ENCODE measurements around the gene C4B.
"Not testable (repeated sequence)": the region's sequence is repeated elsewhere in the genome, so short reads cannot be mapped to it uniquely, and the experiment has no call there.

C4B gene

DNA sequence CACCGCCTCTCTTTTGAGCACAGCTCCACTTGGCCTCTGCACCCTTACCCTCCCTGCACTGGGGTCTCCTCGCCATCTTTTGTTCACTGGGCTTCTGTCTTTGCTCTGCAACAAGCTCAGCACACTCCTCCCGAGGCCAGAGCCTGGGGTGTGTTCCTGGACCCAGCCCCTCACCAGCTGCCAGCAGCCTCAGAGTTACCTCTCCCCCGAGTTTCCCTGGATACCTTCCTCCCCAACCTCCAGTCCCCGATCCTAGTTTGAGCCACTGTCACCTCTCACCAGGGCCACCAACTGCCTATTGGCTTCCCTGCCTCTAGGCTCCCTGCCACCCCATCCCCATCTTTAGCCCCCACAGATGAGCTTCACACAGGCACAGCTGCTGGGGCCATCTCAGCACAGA is 36.0 kb downstream of the C4B start:
- no peak overlapping the region for H3K4me3 ChIP-seq
- TF ChIP-seq, protein P1, sequence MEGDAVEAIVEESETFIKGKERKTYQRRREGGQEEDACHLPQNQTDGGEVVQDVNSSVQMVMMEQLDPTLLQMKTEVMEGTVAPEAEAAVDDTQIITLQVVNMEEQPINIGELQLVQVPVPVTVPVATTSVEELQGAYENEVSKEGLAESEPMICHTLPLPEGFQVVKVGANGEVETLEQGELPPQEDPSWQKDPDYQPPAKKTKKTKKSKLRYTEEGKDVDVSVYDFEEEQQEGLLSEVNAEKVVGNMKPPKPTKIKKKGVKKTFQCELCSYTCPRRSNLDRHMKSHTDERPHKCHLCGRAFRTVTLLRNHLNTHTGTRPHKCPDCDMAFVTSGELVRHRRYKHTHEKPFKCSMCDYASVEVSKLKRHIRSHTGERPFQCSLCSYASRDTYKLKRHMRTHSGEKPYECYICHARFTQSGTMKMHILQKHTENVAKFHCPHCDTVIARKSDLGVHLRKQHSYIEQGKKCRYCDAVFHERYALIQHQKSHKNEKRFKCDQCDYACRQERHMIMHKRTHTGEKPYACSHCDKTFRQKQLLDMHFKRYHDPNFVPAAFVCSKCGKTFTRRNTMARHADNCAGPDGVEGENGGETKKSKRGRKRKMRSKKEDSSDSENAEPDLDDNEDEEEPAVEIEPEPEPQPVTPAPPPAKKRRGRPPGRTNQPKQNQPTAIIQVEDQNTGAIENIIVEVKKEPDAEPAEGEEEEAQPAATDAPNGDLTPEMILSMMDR (IDR thresholded peaks at IDR 0.05) = no peak
- no peak overlapping the region for H3K27ac ChIP-seq
- DNase-seq = no peak
- H3K27me3 ChIP-seq = no peaks in the 10 kb centered on the region
- peaks cover 0 to 32% (median 23%) of the 10 kb centered on the region in 3 donors for H3K36me3 ChIP-seq
- no peaks in the 10 kb centered on the region for H3K9me3 ChIP-seq
- intact Hi-C loops (cut with DNase I; ENCODE audit: low total_unique reads) = no loop called here
- peaks cover 0 to 27% (median 20%) of the 10 kb centered on the region in 4 donors for H3K4me1 ChIP-seq

DNA sequence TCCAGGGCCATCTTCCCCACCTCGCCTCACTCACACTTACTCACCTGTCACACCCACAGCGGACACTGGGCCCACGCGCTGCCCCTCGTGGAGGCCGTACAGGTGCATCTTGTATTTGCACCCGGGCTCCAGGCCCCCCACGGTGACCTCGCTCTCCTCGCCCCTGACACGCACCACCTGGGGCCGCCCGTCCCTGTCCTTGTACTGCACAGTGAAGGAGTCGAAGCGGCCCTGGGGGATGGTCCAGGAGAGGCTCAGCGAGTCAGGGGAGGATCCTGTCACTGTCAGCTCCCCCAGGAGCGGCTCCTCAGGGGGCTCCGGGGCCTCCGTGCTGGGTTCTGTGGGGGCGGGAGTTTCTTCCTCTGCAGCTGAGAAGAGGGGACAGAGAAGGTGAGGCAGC is 38.0 kb downstream of the C4B start:
- H3K4me1 ChIP-seq; H3K9me3 ChIP-seq; H3K27me3 ChIP-seq; H3K27ac ChIP-seq; DNase-seq; intact Hi-C loops (cut with DNase I; ENCODE audit: low total_unique reads); H3K4me3 ChIP-seq: not testable (repeated sequence)
- H3K36me3 ChIP-seq = peaks cover 0 to 50% (median 41%) of the 10 kb centered on the region in 3 donors

DNA sequence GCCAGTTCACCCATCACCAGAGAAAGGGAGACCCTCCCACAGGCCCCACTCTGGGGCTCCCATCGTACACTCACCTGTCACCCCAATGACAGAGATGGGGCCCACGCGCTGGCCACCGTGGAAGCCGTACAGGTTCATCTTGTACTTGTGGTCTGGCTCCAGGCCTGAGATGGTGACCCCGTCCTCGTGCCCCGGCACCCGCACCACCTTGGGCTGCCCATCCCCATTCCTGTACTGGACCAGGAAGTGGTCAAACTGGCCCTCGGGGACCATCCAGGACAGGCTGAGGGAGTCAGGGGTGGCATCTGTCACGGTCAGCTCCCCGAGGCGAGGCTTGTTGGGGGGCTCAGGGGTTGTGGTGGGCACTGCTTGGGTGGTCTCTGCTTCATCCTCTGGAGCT is 38.7 kb downstream of the C4B start:
- H3K9me3 ChIP-seq; intact Hi-C loops (cut with DNase I; ENCODE audit: low total_unique reads); H3K27ac ChIP-seq; DNase-seq; H3K4me3 ChIP-seq; H3K4me1 ChIP-seq; H3K27me3 ChIP-seq: not testable (repeated sequence)
- H3K36me3 ChIP-seq = peaks cover 0 to 56% (median 48%) of the 10 kb centered on the region in 3 donors

- Histone ChIP-seq H3K4me1 (peaks cover 0 to 12% (median 2%) of the 10 kb centered on the region in 4 donors), H3K36me3 (peaks cover 5 to 68% (median 60%) of the 10 kb centered on the region in 3 donors)
- H3K4me3 ChIP-seq; H3K27me3 ChIP-seq; DNase-seq; H3K27ac ChIP-seq; H3K9me3 ChIP-seq; intact Hi-C loops (cut with DNase I; ENCODE audit: low total_unique reads): not testable (repeated sequence)
These were observed 41.2 kb downstream of the C4B start for GRCh38 chr6:32055756-32056155.

GRCh38 chr6:32056254-32056653 is 41.7 kb downstream of the C4B start:
- TF ChIP-seq, protein P1 (IDR thresholded peaks at IDR 0.05) = no peak
- Histone ChIP-seq H3K4me1 (peaks cover 0 to 12% (median 2%) of the 10 kb centered on the region in 4 donors), H3K27me3 (no peaks in the 10 kb centered on the region), H3K27ac (no peak overlapping the region), H3K36me3 (peaks cover 5 to 69% (median 65%) of the 10 kb centered on the region in 3 donors), H3K4me3 (no peak overlapping the region), H3K9me3 (no peaks in the 10 kb centered on the region)
- intact Hi-C loops (cut with DNase I; ENCODE audit: low total_unique reads) = no loop called here
- DNase-seq = no peak

GRCh38 chr6:32057966-32058365 is 43.4 kb downstream of the C4B start:
- Histone ChIP-seq H3K36me3 (peaks cover 8 to 74% (median 73%) of the 10 kb centered on the region in 3 donors), H3K9me3 (no peaks in the 10 kb centered on the region), H3K4me1 (peaks cover 0 to 12% (median 2%) of the 10 kb centered on the region in 4 donors), H3K4me3 (no peak overlapping the region), H3K27me3 (no peaks in the 10 kb centered on the region), H3K27ac (peak overlapping the region in 1 of 2 donors; percentile 12)
- intact Hi-C loops (cut with DNase I; ENCODE audit: low total_unique reads) = no loop called here
- DNase-seq = no peak
- TF ChIP-seq, protein P1 (IDR thresholded peaks at IDR 0.05) = no peak

DNA sequence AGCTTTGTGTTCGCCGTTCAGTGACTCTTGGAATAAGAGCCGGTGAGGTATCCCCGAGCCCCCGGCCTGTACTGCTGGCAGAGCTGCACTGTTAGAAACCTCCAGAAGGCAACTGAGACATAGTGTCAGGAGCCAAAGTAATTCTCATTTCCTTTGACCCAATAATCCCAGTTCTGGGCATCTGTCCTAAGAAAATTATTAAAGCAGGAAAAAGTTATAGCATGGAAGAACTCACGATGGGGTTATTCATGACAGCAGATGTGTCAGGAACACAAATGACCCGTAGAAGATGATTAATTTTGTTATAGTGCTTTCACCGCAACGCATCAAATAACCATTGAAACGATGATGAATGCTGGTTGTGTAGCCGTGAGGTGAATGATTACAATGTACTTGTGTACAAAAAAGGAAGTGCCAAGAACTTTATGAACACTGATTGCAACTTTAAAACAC is 43.9 kb downstream of the C4B start:
- intact Hi-C loops (cut with DNase I; ENCODE audit: low total_unique reads) = no loop called here
- H3K4me3 ChIP-seq = no peak overlapping the region
- H3K36me3 ChIP-seq = peaks cover 11 to 73% (median 69%) of the 10 kb centered on the region in 3 donors
- TF ChIP-seq, protein P1 (IDR thresholded peaks at IDR 0.05) = no peak
- DNase-seq = no peak
- H3K27me3 ChIP-seq = no peaks in the 10 kb centered on the region
- H3K9me3 ChIP-seq = no peaks in the 10 kb centered on the region
- H3K4me1 ChIP-seq = peaks cover 0 to 12% (median 2%) of the 10 kb centered on the region in 4 donors
- H3K27ac ChIP-seq = peak overlapping the region; percentile 12 to 33
